IMR-90 (cell line): ENCODE data around the gene TPPP. TPM values are rescaled to one million over a fixed set of nuclear protein-coding genes. Genes with fewer than 3 reads are reported as not detected.

Experiments used
- ATAC-seq: fragments of 200-7000 bp; cut with Tn5 transposase; 2 replicates; pipeline ENCODE4 v1.9.1; 2020; ENCODE audit warnings: low read depth, mild to moderate bottlenecking, moderate library complexity
- BruUV-seq: library from RNA; stranded (reverse); fragments of 400-500 nt; replicated peaks from 2 replicates; lab custom pipeline; 2021; lab: Mats Ljungman, UMichigan
- CTCF ChIA-PET: fragments of 300-600 bp; formaldehyde crosslinking; extraction: SDS; loops from one replicate; lab custom pipeline; 2021; ENCODE audit warnings: antibody characterized with exemption; lab: Yijun Ruan, JAX
- POLR2A ChIA-PET: fragments of 300-600 bp; sonication (Branson Sonifier 250); formaldehyde crosslinking; loops from one replicate; lab custom pipeline; 2022; ENCODE audit warnings: antibody characterized with exemption; ENCODE audit not compliant: unreplicated experiment; lab: Charles Lee
- DNase-seq: peaks from one replicate; pipeline ENCODE4 v3.0.0; 2013
- H2AFZ ChIP-seq: replicated peaks from 2 replicates; pipeline ENCODE3; 2013; ENCODE audit warnings: low read length, mild to moderate bottlenecking; ENCODE audit not compliant: poor library complexity
- H2AK5ac ChIP-seq: 2 replicates; pipeline ENCODE4 v1.6.1; 2013; ENCODE audit warnings: low read depth, low read length, inconsistent platforms
- H2AK9ac ChIP-seq: replicated peaks from 2 replicates; pipeline ENCODE3; 2013; ENCODE audit warnings: mild to moderate bottlenecking, low read depth, low read length, moderate library complexity; ENCODE audit not compliant: poor library complexity
- H2BK120ac ChIP-seq: 2 replicates; pipeline ENCODE4 v1.6.1; 2013; ENCODE audit warnings: low read depth, low read length, inconsistent platforms
- H2BK15ac ChIP-seq: 3 replicates; pipeline ENCODE4 v1.6.1; 2013; ENCODE audit warnings: low read depth, low read length, inconsistent platforms
- H2BK20ac ChIP-seq: 2 replicates; pipeline ENCODE4 v1.6.1; 2013; ENCODE audit warnings: low read depth, mild to moderate bottlenecking, inconsistent platforms, low read length, moderate library complexity
- H2BK5ac ChIP-seq: 2 replicates; pipeline ENCODE4 v1.6.1; 2013; ENCODE audit warnings: mild to moderate bottlenecking, low read depth, low read length, inconsistent platforms; ENCODE audit not compliant: poor library complexity, severe bottlenecking
- H3K14ac ChIP-seq: replicated peaks from 2 replicates; pipeline ENCODE4 v1.6.1; 2013; ENCODE audit warnings: low read depth, low read length, inconsistent platforms
- H3K18ac ChIP-seq: 2 replicates; pipeline ENCODE4 v1.6.1; 2013; ENCODE audit warnings: low read depth, low read length, control low read depth
- H3K23ac ChIP-seq: 2 replicates; pipeline ENCODE4 v1.6.1; 2013; ENCODE audit warnings: low read depth, low read length, inconsistent platforms
- H3K27ac ChIP-seq: 2 replicates; pipeline ENCODE4 v1.5.1; 2013; ENCODE audit warnings: mild to moderate bottlenecking, control low read depth, low read length; ENCODE audit not compliant: insufficient read depth
- H3K27me3 ChIP-seq: 2 replicates; pipeline ENCODE4 v1.6.1; 2013; ENCODE audit warnings: low read length; ENCODE audit not compliant: control insufficient read depth, insufficient read depth
- H3K36me3 ChIP-seq: 2 replicates; pipeline ENCODE4 v1.6.1; 2013; ENCODE audit warnings: low read length, mixed read lengths; ENCODE audit not compliant: control insufficient read depth, insufficient read depth
- H3K4ac ChIP-seq: 2 replicates; pipeline ENCODE4 v1.6.1; 2013; ENCODE audit warnings: low read depth, low read length, inconsistent platforms
- H3K4me1 ChIP-seq: 2 replicates; pipeline ENCODE4 v1.6.1; 2013; ENCODE audit warnings: low read length, mixed read lengths; ENCODE audit not compliant: control insufficient read depth, insufficient read depth
- H3K4me2 ChIP-seq: 2 replicates; pipeline ENCODE4 v1.6.1; 2013; ENCODE audit warnings: low read depth, mild to moderate bottlenecking, control low read depth, low read length, moderate library complexity
- H3K4me3 ChIP-seq: 2 replicates; pipeline ENCODE4 v1.5.1; 2013; ENCODE audit warnings: low read depth, mild to moderate bottlenecking, control low read depth, low read length, moderate library complexity; ENCODE audit not compliant: insufficient read depth
- H3K56ac ChIP-seq: 2 replicates; pipeline ENCODE4 v1.6.1; 2013; ENCODE audit warnings: low read length, inconsistent platforms; ENCODE audit not compliant: insufficient read depth; ENCODE audit errors: extremely low read depth
- H3K79me1 ChIP-seq, 2 experiments: 2 replicates each; pipeline ENCODE4 v1.6.1; 2013; ENCODE audit warnings: low read length in 2 of 2, inconsistent platforms in 1 of 2, low read depth in 1 of 2
- H3K9ac ChIP-seq: 2 replicates; pipeline ENCODE4 v1.6.1; 2013; ENCODE audit warnings: low read depth, low read length, control low read depth
- H3K9me1 ChIP-seq: 2 replicates; pipeline ENCODE4 v1.6.1; 2013; ENCODE audit warnings: low read length, inconsistent platforms; ENCODE audit not compliant: insufficient read depth
- H3K9me3 ChIP-seq: 2 replicates; pipeline ENCODE4 v1.6.1; 2013; ENCODE audit warnings: low read length; ENCODE audit not compliant: control insufficient read depth, insufficient read depth
- H4K20me1 ChIP-seq: 2 replicates; pipeline ENCODE4 v1.6.1; 2013; ENCODE audit warnings: low read length, inconsistent platforms; ENCODE audit not compliant: insufficient read depth
- H4K5ac ChIP-seq: 2 replicates; pipeline ENCODE4 v1.6.1; 2013; ENCODE audit warnings: mild to moderate bottlenecking, low read depth, low read length, control low read depth
- H4K8ac ChIP-seq, 2 experiments: 2 replicates each; pipeline ENCODE4 v1.6.1; 2013; ENCODE audit warnings: low read depth in 2 of 2, low read length in 2 of 2, control low read depth in 1 of 2, inconsistent platforms in 1 of 2
- H4K91ac ChIP-seq: 2 replicates; pipeline ENCODE4 v1.6.1; 2013; ENCODE audit warnings: low read depth, low read length, inconsistent platforms; ENCODE audit not compliant: insufficient read depth
- BHLHE40 ChIP-seq: fragments of 150-350 bp; IDR thresholded peaks from 2 replicates; pipeline ENCODE4 v1.6.1; 2016; ENCODE audit warnings: mild to moderate bottlenecking, low read depth, low read length
- CEBPB ChIP-seq: IDR thresholded peaks from 2 replicates; pipeline ENCODE4 v1.6.1; 2012; ENCODE audit warnings: low read depth, low read length, improper control_type of control experiment
- CHD1 ChIP-seq: IDR thresholded peaks from 2 replicates; pipeline ENCODE4 v1.6.1; 2012; ENCODE audit warnings: low read depth, low read length, improper control_type of control experiment
- FOS ChIP-seq: fragments of 150-350 bp; IDR thresholded peaks from 2 replicates; pipeline ENCODE4 v1.6.1; 2016; ENCODE audit warnings: low read depth, low read length
- MAZ ChIP-seq: IDR thresholded peaks from 2 replicates; pipeline ENCODE4 v1.6.1; 2012; ENCODE audit warnings: low read depth, mild to moderate bottlenecking, low read length, improper control_type of control experiment, moderate library complexity, borderline replicate concordance
- NFE2L2 ChIP-seq: fragments of 150-350 bp; IDR thresholded peaks from 2 replicates; pipeline ENCODE4 v1.6.1; 2016; ENCODE audit warnings: low read depth, mild to moderate bottlenecking, low read length
- RFX5 ChIP-seq: IDR thresholded peaks from 2 replicates; pipeline ENCODE4 v1.8.0; 2012; ENCODE audit warnings: low read depth, mild to moderate bottlenecking, low read length, moderate library complexity
- SMC3 ChIP-seq: fragments of 150-350 bp; IDR thresholded peaks from 2 replicates; pipeline ENCODE4 v1.6.1; 2016; ENCODE audit warnings: low read depth, mild to moderate bottlenecking, antibody characterized with exemption, low read length, moderate library complexity
- USF2 ChIP-seq: fragments of 150-350 bp; IDR thresholded peaks from 2 replicates; pipeline ENCODE4 v1.6.1; 2017; ENCODE audit warnings: mild to moderate bottlenecking, antibody characterized with exemption, low read length, low read depth
- WGBS, 2 experiments: methylation state at CpG; one replicate each; pipeline versions ENCODE4 v1.1.5 to v1.1.7; 2013; ENCODE audit warnings: missing lambda C conversion rate in 2 of 2; ENCODE audit not compliant: insufficient read length in 1 of 2; ENCODE audit errors: extremely low coverage in 2 of 2; 5-methylcytosine and 5-hydroxymethylcytosine counted together
- dilution Hi-C: fragments of 300-500 bp; cut with HindIII; formaldehyde crosslinking; loops from one replicate; pipeline ENCODE4 v1.14.3; 2018; ENCODE audit warnings: low sequenced_read_pairs; ENCODE audit not compliant: unreplicated experiment
- in situ Hi-C: fragments of 300-500 bp; cut with MboI; formaldehyde crosslinking; loops from 3 replicates; pipeline ENCODE4 v1.14.3; 2019; ENCODE audit warnings: low sequenced_read_pairs, inconsistent platforms, mixed read lengths
- intact Hi-C: fragments of 100-400 bp; cut with micrococcal nuclease; formaldehyde crosslinking; loops from 2 replicates; pipeline ENCODE4 v1.10.0; 2022
- polyA plus RNA-seq, 3 experiments: library from polyadenylated mRNA; depleted of rRNA; stranded (reverse); fragments of >200 nt; gene quantifications; 2 replicates each; pipeline ENCODE4 v1.2.3, GENCODE V29; 2012; ENCODE audit warnings: low replicate concordance in 1 of 3
- total RNA-seq: library from RNA; depleted of rRNA; stranded (reverse); fragments of >200 nt; gene quantifications from 2 replicates; pipeline ENCODE4 v1.2.3, GENCODE V29; 2012

TPPP gene
- total and polyA plus RNA-seq, 2 of the 4 experiments (the other 2 are of a cell fraction) = under 0.01 to 0.07 TPM

GRCh38 chr5:652773-653350 is 40.3 kb downstream of the TPPP start:
- no peaks in the 10 kb centered on the region for H4K20me1 ChIP-seq
- CTCF ChIA-PET = no interaction called here
- H2BK20ac ChIP-seq = no peak overlapping the region
- H3K4me3 ChIP-seq = no peak overlapping the region
- H3K9me1 ChIP-seq = peaks cover 6% of the 10 kb centered on the region
- H3K9me3 ChIP-seq = no peaks in the 10 kb centered on the region
- intact Hi-C loops (no loop called here), dilution Hi-C loops (no loop called here), in situ Hi-C loops (no loop called here)
- DNase-seq (no peak), ATAC-seq (no peak)
- H2BK120ac ChIP-seq = no peak overlapping the region
- no peak overlapping the region for H2AK5ac ChIP-seq
- POLR2A ChIA-PET = no interaction called here
- H3K14ac ChIP-seq = no peak overlapping the region
- no TSS peak for BruUV-seq
- H3K9ac ChIP-seq = no peak overlapping the region
- no peak for TF ChIP-seq BHLHE40
- TF ChIP-seq FOS = no peak
- no peak for TF ChIP-seq NFE2L2
- TF ChIP-seq RFX5 = no peak
- no peak for TF ChIP-seq CHD1
- no peak for TF ChIP-seq SMC3
- TF ChIP-seq USF2 = no peak
- no peak for TF ChIP-seq MAZ
- TF ChIP-seq CEBPB = no peak
- H2BK15ac ChIP-seq = no peak overlapping the region
- no peaks in the 10 kb centered on the region; a peak in 1 of 4 replicates for H3K79me1 ChIP-seq
- no peak overlapping the region for H3K23ac ChIP-seq
- H4K91ac ChIP-seq = no peak overlapping the region
- H3K27ac ChIP-seq = no peak overlapping the region
- H4K8ac ChIP-seq = no peak overlapping the region
- peaks cover 4% of the 10 kb centered on the region for H3K36me3 ChIP-seq
- no peak overlapping the region for H3K18ac ChIP-seq
- H3K56ac ChIP-seq = no peak overlapping the region
- no peak overlapping the region for H2AFZ ChIP-seq
- no peak overlapping the region for H2BK5ac ChIP-seq
- H4K5ac ChIP-seq = no peak overlapping the region
- H3K4ac ChIP-seq = no peak overlapping the region
- no peaks in the 10 kb centered on the region for H3K4me1 ChIP-seq
- no peak overlapping the region for H2AK9ac ChIP-seq
- H3K4me2 ChIP-seq = no peak overlapping the region
- H3K27me3 ChIP-seq = no peaks in the 10 kb centered on the region
- WGBS, 2 experiments = 96% methylated on average over 4 of the region's 11 CpGs; no CpG with 5 or more reads in 1 of the 2 experiments
